NCI-H2081 treated with DMSO at 0.1 percent for 48 hours (cell line): ENCODE data around the gene CHMP6.

Experiments
- DNase-seq: peaks from one replicate; lab custom pipeline; 2025; lab: John Stamatoyannopoulos, UW

CHMP6 gene

DNA sequence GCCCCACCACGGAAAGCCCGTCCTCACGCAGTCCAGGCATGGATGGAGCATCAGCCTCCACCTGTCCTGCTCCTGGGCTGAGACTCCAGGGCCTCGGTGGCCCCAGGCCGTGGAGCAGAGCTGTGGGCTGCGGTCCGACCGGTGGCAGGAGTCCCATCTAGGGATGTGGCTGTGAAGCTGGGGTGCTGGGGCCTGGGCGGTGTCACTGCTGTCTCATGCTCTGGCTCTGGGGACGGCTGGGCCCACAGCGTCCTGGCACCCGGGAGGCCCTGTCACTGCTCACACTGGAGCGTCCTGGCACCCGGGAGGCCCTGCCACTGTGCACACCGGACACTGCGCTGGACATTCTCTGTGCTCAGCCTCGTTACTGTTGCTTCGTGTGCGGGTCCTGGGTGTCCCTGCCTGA, 51.7 kb downstream of the CHMP6 start:
- DNase-seq, result no peak

- DNase-seq, result no peak
Measured at GRCh38 chr17:81043725-81044427, 52.2 kb downstream of the CHMP6 start.

- DNase-seq, result no peak
Measured at GRCh38 chr17:81044428-81044763, 52.8 kb downstream of the CHMP6 start.

- DNase-seq, result no peak
Measured at GRCh38 chr17:81044764-81045589, 53.3 kb downstream of the CHMP6 start.

DNA sequence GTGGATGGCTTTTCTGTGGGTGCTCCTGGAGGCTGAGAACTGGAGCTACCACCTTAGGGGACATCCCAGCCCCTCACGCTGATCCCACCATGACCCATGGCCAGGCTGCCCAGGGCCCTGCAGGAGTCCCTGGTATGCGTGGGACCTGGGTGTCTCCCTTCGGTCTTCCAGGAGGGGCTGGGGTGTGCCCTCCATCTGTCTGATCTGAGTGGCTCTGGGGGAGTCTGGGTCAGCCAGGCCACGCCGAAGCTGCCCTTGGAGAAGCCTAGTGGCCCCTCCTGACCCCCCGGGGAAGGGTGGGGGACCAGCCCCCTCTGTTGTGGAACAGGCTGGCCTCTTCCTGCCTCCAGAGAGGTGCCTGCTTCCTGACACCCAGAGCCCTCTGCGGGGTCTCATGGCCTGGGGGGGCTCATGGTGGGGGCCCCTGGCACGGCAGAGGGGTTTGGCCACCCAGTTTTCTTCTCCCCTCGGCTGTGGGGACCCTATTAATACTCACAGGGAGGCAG, 54.0 kb downstream of the CHMP6 start:
- no peak for DNase-seq

DNA sequence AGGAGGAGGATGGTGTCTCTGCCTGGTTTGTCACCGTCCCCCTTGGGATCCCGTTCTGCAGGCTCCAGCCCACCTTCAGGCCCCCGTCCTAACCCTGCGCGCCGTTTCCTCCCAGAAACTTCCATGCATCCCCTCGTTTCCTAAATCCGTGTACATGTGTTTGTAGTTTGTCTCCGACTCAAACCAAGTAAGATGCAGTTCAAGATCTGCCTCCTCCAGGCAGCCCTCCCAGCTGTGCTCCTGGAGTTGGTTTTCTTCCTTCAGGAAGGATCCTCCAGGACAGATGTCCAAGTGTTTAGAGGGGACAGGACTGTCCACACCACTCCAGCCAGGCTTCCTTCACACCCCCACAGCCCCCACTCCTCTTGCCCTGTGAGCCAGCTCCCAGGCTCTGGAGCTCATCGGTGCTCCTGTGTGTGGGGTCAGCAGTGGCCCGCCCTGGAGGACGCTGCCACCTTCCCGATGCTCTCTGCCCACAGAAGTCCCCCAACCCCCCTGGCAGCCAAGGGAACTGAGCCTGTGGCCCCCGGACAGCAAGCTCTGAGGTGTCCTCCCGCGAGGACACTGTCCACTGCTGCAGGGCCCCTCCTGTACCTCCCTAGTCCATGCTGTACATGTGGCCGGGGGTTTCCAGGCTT, 54.6 kb downstream of the CHMP6 start:
- DNase-seq, result no peak

GRCh38 chr17:81046770-81047359, 55.2 kb downstream of the CHMP6 start:
- no peak for DNase-seq

- no peak for DNase-seq
Measured at GRCh38 chr17:81048827-81049371, 57.3 kb downstream of the CHMP6 start.

DNA sequence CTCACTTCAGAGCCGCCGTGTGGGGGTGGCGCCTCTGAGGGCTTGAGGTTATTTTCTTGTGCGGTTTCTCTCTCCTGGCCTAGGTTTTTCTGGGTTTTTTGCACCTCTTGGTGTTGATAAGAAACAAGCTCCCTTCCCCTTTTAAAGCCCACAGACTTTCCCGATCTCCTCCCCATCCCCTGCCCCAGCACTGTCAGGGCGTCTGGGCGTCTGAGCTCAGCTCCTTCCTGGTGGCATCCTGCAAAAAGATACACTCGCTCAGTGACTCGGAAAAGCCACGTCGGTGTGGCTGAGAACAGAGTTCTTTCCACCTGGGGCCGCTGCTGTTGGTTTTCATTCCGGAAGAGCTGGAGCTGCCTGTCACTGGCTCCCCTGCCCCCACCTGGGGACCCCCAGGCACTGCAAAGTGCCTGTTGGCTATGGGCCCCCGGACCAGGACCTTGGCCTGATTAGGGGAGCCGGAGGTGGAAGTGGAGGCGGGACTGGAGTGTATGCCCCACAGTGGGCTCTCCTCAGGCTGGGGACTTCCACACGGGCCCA, 57.8 kb downstream of the CHMP6 start:
- no peak for DNase-seq
